Measurements from ENCODE around the gene GMPR.

GRCh38 chr6:16302721-16303552 lies 64.5 kb downstream of the GMPR start:
- TF ChIP-seq CTCF (IDR thresholded peaks at IDR 0.05) (no peak), POLR2A (IDR thresholded peaks at IDR 0.05) (no peak)

Measured in esophagus squamous epithelium (tissue), 4 donors.